CD4-positive, alpha-beta T cell treated with Interleukin-21 for 1 hour (primary cell): Measurements from ENCODE around the gene NACAD.

Experiments
- DNase-seq: peaks from one replicate; pipeline ENCODE4 v3.0.0-alpha.2; 2020

NACAD gene

GRCh38 chr7:45073031-45073785 is 15.6 kb downstream of the NACAD start:
- DNase-seq, result no peak

DNA sequence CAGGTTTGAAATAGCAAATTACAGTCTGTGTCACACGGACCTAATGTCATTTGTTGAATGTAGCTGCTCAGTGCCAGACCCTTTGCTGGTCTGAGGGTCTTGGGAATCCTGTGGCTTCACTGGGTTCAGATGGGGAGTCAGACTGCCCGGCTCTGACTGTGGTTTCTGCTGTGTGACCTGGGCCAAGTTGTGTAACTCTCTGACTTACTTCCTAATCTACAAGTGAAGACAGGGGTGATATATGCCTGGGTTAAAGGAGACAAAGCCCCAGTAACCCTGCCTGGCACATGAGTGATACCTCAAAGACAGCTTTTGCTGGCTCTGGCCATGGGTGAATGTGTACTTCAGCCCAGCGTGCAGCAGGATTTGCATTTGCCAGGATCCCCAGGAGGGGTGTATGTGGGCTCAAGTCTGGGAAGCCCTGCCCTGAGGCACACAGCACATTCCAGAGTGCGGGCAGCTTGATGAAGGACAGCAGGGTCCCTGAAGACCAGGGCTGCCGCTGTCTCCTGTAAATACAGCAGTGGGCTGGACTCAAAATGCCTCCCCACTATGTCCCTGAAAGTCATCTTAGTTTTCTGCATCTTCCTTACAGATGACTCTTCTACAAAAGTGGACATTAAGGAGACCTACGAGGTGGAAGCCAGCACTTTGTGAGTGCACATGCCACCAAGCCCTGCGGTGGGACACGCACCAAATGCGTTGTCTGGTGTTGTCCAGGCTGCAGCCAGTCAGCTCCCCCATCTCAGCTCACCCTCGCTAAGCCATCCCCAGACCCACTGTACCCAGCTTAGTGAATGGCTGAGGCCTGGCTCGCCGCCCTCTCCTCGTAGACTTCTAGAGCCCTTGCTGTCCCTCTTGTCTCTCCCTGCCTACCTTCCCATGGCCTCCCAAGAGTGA is 16.4 kb downstream of the NACAD start:
- no peak for DNase-seq

DNA sequence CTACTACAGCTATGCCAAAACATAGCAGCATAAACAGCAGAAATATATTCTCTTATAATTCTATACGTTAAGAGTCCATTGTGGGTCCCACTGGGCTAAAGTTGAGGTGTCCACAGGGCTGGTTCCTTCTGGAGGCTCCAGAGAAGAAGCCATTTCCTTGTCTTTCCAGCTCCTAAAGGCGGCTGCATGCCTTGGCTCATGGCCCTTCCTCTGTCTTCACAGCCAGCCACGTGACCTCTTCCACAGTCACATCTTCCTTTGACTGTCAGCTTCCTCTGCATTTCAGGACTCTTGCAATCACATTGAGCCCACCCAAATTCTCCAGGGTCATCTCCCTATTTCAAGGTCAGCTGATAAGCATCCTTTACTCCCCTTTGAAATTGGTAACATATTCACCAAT is 17.2 kb downstream of the NACAD start:
- DNase-seq, result no peak

DNA sequence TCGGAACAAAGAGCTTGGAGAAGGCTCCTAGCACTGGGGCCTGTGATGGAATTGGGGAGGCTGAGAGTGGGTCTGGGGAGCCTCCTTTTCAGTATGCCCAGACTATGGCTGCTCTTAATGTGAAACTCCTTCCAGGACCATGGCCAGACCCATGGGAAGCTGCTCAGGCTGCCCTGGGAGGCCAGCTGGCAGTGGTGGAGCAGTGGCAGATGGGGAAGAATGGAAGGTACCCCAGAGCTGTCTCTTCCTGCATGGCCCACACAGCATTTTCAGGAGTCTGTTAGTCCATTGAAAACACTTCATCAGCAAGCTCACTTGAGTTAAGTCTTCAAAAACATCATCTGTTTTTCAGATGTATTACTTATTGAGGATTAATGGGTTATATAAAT is 18.5 kb downstream of the NACAD start:
- no peak for DNase-seq

- no peak for DNase-seq
These were observed 19.1 kb downstream of the NACAD start for GRCh38 chr7:45069444-45070253.

- no peak for DNase-seq
These were observed 20.3 kb downstream of the NACAD start for GRCh38 chr7:45068236-45069023.

GRCh38 chr7:45067582-45067981 is 21.2 kb downstream of the NACAD start:
- DNase-seq, result no peak

DNA sequence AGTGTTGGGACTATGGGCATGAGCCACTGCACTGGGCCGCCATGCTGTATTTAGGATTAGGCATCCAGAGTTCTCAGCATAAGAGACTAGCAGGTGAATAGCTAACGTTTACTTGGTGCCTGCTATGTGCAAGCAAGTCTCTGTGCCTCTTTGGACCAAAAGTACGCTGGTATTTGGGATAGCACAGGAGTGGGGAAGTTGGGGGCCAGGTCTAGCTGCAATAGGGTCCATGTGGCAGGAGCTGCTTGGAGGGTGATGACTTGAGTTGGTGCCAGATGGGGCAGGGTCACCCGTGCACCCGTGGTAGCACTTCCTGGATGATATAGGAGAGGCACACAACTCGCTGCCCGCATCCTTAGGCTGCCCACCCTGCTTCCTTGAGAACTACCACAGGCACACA is 22.4 kb downstream of the NACAD start:
- no peak for DNase-seq

- no peak for DNase-seq
These were observed 23.5 kb downstream of the NACAD start for GRCh38 chr7:45065031-45065995.

DNA sequence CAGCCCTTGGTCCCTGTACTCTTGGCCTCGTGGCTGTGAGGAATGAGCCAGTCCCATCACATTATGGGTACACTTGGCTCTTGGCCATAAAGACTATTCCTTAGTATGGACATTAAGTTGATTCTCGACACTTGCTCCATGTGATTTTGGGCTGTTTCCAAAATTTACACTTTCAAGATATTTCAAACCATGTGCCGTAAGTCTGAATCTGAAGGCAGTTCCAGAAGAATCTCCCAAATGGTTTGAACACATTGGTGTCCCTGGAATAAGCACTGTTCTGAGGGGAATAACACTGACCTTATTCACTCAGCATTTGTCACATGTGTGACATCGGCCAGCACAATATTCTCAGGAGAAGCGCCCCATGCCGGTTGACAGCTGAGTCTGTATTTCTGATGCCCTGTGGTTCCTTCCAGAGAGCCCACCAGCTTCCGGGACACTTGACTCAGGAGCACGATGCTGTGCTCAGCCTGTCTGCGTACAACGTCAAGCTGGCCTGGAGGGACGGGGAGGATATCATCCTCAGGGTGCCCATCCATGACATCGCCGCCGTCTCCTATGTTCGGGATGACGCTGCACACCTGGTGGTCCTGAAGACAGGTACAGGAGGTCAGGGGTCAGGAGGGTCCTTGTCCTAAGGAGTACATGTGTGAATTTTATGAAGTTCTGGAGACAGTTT is 24.6 kb downstream of the NACAD start:
- DNase-seq, result no peak

- no peak for DNase-seq
These were observed 26.9 kb downstream of the NACAD start for GRCh38 chr7:45061806-45062425.

DNA sequence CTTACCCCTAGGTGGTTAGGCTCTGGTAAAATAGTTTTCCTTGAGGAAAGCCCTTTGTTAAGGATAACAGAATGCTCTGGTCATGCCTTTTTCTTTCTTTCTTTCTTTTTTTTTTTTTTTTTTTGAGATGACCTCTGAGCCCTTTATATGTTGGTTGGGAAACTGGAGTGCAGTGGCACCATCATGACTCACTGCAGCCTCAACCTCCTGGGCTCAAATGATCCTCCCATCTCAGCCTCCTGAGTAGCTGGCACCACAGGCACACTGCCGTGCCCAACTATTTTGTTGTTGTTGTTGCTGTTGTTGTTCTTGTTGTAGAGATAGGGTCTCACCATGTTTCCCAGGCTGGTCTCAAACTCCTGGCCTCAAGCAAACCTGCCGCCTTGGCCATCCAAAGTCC is 27.4 kb downstream of the NACAD start:
- DNase-seq, result no peak

GRCh38 chr7:45060295-45060694 is 28.5 kb downstream of the NACAD start:
- no peak for DNase-seq

DNA sequence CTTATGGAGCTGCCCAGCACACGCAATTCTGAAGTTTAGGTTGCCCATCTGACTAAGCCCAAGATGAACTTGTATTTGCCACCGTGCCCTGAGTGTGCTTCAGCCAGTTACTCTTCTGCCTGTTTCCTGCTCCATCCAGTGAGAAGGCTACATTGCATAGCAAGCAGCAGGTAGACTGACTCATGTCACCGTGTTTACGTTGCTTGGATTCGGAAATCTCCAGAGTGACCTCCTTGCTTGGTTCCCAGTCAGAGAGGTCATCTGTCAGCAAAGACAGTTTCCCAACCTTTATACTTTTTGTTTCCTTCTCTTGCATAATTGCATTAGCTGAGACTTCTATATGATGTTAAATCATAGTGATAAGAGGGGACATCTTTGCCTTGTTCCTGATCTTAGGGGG is 30.9 kb downstream of the NACAD start:
- DNase-seq, result no peak

GRCh38 chr7:45055594-45056219 is 33.1 kb downstream of the NACAD start:
- DNase-seq, result no peak

- DNase-seq, result no peak
These were observed 33.8 kb downstream of the NACAD start for GRCh38 chr7:45055016-45055415.

GRCh38 chr7:45054442-45054841 is 34.3 kb downstream of the NACAD start:
- DNase-seq, result no peak

GRCh38 chr7:45053941-45054340 is 34.8 kb downstream of the NACAD start:
- DNase-seq, result no peak

DNA sequence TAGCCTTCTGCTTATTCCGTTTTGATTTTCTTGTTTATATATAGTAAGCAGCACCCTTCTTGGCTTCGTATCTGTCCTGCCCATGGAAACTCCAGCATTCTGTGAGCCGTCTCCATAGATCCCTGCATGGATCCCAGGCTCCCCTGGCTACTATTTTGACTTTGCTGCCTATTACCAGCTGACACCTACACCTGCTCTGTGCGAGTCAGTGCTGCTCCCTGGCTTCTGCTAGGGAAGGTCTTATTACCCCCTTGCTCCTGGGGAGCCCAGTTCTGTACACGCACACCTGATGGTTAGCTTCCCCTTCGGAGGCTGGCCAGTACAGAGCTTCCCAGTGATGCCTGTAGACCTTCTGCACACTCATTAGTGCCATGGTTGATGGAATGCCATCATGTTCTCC is 35.4 kb downstream of the NACAD start:
- no peak for DNase-seq

DNA sequence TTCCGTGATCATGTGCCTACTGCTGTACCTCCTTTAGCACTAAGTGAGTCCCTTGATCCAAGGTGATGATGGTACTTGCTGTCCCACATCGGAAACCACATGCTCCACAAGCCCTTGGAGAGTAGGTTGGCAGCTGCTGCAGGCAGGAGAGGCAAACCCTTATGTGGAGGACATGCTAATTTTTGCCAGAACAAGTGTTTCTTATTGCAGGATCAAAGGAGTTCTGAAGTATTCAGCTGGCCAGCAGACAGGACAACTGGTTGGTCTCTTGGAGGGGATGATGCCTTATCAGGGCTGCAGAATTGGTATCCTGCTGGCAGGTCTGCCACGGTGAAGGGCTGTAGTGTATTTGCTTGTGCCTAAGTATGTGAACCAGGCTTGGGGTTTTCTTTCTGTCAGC is 36.8 kb downstream of the NACAD start:
- DNase-seq, result no peak
